Measurements from ENCODE around the gene OR8A1. TPM values are rescaled to one million over a fixed set of nuclear protein-coding genes. Genes with fewer than 3 reads are reported as not detected.

The OR8A1 gene
- total and polyA plus RNA-seq, 2 of the 4 experiments (the other 2 are of a cell fraction) = not detected

DNA sequence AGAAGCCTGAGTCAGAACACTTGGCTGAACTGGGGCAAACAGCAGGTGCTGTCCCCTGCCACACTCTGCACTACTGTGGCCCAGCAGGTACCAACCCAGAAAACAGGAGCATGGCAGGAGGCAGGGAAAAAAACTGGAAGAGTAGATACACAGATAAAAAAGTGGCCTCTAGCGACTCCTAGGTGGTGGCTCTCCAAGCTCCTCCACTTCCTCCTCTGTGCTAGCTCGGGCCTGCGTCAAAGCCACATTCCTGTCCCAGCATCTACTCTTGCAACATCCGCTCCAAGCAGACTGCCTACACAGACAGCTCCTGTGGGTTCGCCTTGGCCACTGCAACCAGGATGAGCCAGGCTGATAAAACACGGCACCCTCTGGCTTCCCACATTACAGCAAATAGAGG is 33.3 kb upstream of the OR8A1 start:
- dilution Hi-C loops (cut with HindIII; ENCODE audit: low sequenced_read_pairs, unreplicated experiment) (no loop called here), in situ Hi-C loops (cut with MboI; ENCODE audit: low sequenced_read_pairs) (no loop called here), intact Hi-C loops (cut with micrococcal nuclease) (no loop called here)
- Histone ChIP-seq H3K4me1 (ENCODE audit: control insufficient read depth, insufficient read depth, low read length) (no peaks in the 10 kb centered on the region), H2BK15ac (ENCODE audit: low read depth, low read length) (no peak overlapping the region), H2AFZ (replicated peaks; ENCODE audit: low read length, poor library complexity) (no peak overlapping the region), H3K79me1 (ENCODE audit: low read depth in 1 of 2, low read length in 2 of 2) (no peaks in the 10 kb centered on the region), H3K27ac (ENCODE audit: insufficient read depth, low read length) (no peak overlapping the region), H4K91ac (ENCODE audit: insufficient read depth, low read depth, low read length) (no peak overlapping the region), H3K23ac (ENCODE audit: low read depth, low read length) (no peak overlapping the region), H3K9ac (ENCODE audit: low read depth, low read length) (no peak overlapping the region), H2AK5ac (ENCODE audit: low read depth, low read length) (no peak overlapping the region), H4K20me1 (ENCODE audit: insufficient read depth, low read length) (no peaks in the 10 kb centered on the region), H3K9me3 (ENCODE audit: control insufficient read depth, insufficient read depth, low read length) (no peaks in the 10 kb centered on the region), H4K8ac (ENCODE audit: low read depth in 2 of 2, low read length in 2 of 2) (no peak overlapping the region), H2AK9ac (replicated peaks; ENCODE audit: low read depth, low read length, poor library complexity) (no peak overlapping the region), H4K5ac (ENCODE audit: low read depth, low read length) (no peak overlapping the region), H3K14ac (replicated peaks; ENCODE audit: low read depth, low read length) (no peak overlapping the region), H3K27me3 (ENCODE audit: control insufficient read depth, insufficient read depth, low read length) (no peaks in the 10 kb centered on the region), H2BK20ac (ENCODE audit: low read depth, low read length) (no peak overlapping the region), H2BK120ac (ENCODE audit: low read depth, low read length) (no peak overlapping the region), H2BK5ac (ENCODE audit: low read depth, low read length, poor library complexity, severe bottlenecking) (no peak overlapping the region), H3K9me1 (ENCODE audit: insufficient read depth, low read length) (no peaks in the 10 kb centered on the region), H3K56ac (ENCODE audit: extremely low read depth, insufficient read depth, low read length) (no peak overlapping the region), H3K4me2 (ENCODE audit: low read depth, low read length) (no peak overlapping the region), H3K4ac (ENCODE audit: low read depth, low read length) (no peak overlapping the region), H3K18ac (ENCODE audit: low read depth, low read length) (no peak overlapping the region), H3K4me3 (ENCODE audit: insufficient read depth, low read depth, low read length) (no peak overlapping the region), H3K36me3 (ENCODE audit: control insufficient read depth, insufficient read depth, low read length) (no peaks in the 10 kb centered on the region)
- ChIA-PET POLR2A (ENCODE audit: unreplicated experiment) (no interaction called here), CTCF (no interaction called here)
- 17% methylated on average over 1 of the region's 6 CpGs; no CpG with 5 or more reads in 1 of the 2 experiments for WGBS, 2 experiments (ENCODE audit: extremely low coverage in 2 of 2, insufficient read length in 1 of 2)
- no TSS peak for BruUV-seq (replicated peaks)
- TF ChIP-seq CEBPB (IDR thresholded peaks at IDR 0.05; ENCODE audit: low read depth, low read length) (peak; percentile 58; the same call in 1 of the 2 replicates), MAZ (IDR thresholded peaks at IDR 0.05; ENCODE audit: borderline replicate concordance, low read depth, low read length) (no peak)
- peak; percentile 39 for DNase-seq
- ATAC-seq (ENCODE audit: low read depth) = no peak
